GM19099 (cell line): ENCODE measurements around the gene SOAT2.

Source experiments
- POLR2A ChIP-seq: IDR thresholded peaks from 3 replicates; pipeline ENCODE4 v1.6.1; 2011; ENCODE audit warnings: low read depth; ENCODE audit not compliant: insufficient read length; ENCODE audit errors: extremely low read depth

The SOAT2 gene

DNA sequence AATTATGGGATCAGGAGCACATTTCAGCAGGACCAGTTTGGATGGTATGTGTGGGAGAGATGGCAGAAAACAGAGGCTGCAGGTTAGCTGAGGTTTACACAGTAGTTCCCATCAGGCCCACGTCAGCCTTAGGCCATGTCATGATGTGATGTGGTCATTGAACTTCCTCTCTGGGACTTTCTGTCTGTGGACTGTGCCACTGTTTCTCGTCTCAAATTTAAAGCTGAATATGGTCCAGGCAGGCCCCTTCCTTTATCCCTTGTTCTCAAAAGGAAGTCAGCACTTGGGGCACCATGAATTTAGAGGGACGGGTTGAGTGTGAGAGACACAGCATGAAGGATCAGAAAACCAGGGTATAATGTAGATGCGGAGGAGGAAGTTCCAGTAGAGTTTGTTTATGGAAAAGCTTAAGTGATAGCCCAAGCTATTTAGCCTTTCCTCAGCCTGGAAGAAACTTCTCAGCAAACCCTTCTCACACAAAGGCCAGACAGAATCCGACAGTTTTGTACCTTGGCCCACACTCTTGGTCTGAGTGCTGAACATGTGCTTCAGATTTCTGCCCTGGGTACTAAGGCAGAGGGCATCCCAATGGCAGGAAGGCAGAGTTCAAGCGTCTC is 9.4 kb upstream of the SOAT2 start:
- no peak for TF ChIP-seq POLR2A

DNA sequence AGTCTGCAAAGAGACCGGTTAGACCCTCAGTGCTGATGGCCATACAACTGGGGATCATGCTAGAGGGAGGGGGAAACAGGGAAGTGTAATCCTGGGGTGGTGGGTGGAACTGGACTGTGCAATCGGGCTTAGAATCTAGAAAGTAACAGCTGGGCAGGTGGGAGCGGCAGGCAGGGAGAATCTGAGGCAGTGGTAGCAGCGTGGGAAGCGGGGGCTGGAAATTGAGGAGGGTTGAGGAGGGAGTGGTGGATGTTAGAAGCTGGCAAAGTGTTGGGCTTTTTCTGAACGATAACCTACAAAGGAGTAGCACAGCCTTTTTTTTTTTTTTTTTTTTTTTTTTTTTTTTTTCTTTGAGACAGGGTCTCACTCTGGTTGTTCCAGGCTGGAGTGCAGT is 8.9 kb upstream of the SOAT2 start:
- TF ChIP-seq POLR2A, result no peak

GRCh38 chr12:53096089-53096741 is 7.1 kb upstream of the SOAT2 start:
- no peak for TF ChIP-seq POLR2A

DNA sequence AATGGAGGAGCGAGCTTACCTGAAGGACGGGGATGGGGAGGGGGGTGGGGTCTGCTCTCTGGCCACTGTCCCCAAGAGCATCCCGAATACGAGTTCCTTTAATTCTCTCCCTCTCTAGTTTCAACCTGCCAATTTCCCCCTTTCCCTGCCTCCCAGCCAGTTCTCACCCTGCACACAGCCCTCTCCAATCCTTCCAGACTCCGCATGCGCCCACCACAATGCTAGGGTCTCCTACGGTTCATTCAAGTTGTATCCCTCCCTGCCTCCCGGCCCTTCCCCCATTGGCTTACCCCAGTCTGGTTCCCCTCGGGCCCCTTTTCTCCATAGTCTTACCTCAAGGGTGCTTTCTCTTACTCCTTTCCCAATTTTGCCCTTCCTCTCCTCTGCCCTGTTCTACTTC is 6.5 kb upstream of the SOAT2 start:
- TF ChIP-seq POLR2A, result no peak

DNA sequence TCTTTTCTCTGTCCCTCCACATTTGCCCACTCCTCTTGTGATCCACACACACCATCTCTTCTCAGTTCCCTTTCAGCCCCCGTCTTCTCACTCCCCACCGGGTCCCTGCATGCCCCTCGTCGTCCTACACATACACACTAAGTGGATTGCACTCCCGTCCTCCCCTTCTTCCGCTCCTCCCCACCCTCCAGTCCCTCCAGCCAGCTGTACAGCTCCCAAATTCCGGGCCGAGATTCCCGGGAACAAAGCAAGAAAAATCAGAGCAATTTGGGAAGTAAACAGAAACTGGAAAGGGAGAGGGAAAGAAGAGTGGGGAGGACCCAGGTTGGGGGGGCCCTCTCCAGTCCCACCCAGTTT is 6.1 kb upstream of the SOAT2 start:
- no peak for TF ChIP-seq POLR2A

GRCh38 chr12:53097564-53098353 is 5.5 kb upstream of the SOAT2 start, which contains the start of gene IGFBP6:
Gene IGFBP6 (plus strand): TSS chr12:53097667. CDS start chr12:53097718, 51 bp downstream.
- peak; percentile 46 for TF ChIP-seq POLR2A

DNA sequence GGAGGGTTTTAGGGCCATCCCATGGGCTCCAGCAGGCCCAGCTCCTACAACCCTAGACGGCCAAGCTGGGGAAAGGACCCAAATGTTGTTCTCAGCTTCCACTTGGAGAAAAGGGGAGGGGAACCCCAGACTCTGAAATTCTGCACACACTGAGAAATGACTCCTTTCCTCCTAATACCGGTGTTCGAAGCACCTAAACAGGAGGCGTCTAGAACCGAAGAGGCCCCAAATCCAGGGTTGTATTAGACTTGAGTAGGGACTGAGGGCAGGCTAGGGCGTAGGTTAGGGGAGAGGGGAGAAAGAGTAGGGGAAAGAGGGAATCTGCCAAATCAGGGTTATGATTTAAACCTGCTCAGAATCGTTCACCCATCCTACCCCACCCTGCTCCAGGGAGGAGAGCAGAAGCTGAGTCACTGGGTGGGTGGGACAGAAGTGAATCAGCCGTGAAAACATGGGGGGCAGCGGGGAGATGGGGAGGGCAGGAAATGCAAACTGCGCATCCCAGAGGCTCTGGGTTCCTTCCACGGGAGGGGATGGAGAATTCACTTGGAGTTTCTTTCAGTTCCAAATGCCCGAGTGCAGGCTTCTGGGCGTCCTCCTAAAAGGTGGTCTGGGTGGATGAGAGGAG is 4.8 kb upstream of the SOAT2 start:
- TF ChIP-seq POLR2A, result no peak

GRCh38 chr12:53099071-53099882 is 4.0 kb upstream of the SOAT2 start:
- no peak for TF ChIP-seq POLR2A

DNA sequence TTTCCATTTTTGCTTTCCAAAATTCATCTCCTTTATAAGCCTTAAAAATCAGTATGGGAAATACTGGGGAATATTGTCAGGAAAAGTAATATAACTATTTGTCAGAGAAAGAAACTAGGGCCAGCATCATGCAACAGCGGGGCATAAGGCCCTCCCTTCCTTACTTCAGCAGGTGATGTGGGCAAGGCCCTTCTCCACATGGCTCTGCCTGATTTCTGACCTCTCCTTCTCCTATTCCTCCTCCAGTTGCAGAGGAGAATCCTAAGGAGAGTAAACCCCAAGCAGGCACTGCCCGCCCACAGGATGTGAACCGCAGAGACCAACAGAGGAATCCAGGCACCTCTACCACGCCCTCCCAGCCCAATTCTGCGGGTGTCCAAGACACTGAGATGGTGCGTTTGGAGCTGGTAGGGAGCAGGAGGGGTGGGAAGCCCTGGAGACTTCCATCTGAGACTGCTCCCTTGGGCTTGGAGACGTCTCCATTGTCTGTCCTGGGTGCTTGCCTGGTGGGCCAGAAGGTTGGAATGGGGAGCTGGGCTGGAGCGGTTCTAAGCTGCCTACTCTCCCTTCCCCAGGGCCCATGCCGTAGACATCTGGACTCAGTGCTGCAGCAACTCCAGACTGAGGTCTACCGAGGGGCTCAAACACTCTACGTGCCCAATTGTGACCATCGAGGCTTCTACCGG is 2.7 kb upstream of the SOAT2 start:
- no peak for TF ChIP-seq POLR2A

DNA sequence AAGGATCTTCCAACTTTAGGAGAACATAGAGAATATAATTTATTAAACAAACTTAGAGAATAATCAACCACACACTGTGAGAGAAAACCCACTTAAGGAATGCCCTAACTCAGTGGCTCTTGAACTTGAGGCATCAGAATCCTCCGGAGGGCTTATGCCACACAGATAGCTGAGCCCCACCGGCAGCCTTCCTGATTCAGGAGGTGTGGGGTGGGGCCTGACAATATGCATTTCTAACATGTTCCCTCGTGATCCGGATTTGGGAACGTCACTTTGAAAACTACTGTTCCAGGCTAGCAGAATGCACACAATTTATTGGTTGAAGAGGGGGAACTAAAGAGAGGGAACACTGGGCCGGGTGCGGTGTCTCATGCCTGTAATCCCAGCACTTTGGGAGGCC is 2.0 kb upstream of the SOAT2 start:
- no peak for TF ChIP-seq POLR2A

DNA sequence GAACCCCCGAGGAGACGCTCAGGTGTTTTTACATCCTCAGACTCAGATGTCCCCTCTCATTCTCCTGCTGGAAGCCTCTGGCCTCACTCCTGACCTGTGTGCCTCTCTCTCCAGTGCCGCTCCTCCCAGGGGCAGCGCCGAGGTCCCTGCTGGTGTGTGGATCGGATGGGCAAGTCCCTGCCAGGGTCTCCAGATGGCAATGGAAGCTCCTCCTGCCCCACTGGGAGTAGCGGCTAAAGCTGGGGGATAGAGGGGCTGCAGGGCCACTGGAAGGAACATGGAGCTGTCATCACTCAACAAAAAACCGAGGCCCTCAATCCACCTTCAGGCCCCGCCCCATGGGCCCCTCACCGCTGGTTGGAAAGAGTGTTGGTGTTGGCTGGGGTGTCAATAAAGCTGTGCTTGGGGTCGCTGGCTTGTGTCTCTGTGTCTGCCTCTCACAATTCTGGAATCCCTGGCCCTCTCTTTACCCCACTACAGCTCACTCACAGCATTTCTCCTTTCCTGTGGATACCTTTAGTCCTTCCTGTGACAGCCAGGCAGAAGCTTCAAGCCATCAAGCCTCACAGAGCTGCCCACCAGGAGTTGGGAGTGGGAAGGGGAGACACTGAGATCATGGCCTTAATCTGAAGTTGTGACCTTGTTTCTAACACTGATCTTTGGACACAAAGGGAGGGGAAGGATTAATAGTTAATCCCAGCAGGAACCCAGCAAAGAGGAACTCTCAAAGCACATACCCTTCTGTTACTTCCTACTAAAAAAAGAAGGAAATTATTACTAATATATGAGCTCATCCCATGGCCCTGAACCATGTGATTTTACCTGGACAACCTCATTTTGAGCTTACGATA is 1.1 kb upstream of the SOAT2 start:
- TF ChIP-seq POLR2A, result no peak

DNA sequence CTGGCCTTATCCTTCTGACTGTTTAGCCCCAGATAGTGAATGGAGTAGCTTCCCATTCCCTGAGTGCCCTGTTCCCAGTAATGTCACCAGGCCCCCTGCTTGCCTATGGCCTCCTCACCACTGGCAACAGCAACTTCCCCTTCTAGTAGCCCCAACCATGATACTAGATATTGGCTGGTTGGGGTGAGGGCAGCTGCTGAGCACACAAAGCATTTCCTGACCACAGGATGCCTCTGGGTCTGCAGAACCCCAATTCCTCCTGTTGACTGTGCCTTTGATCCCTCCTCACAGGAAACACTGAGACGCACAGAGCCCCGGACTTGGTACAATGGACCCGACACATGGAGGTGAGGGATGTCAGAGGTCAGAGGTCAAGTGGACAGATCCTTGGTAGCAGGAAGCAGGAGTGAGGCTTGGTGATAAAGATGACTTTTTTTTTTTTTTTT is 597 bp downstream of the SOAT2 start:
- TF ChIP-seq POLR2A, result no peak

DNA sequence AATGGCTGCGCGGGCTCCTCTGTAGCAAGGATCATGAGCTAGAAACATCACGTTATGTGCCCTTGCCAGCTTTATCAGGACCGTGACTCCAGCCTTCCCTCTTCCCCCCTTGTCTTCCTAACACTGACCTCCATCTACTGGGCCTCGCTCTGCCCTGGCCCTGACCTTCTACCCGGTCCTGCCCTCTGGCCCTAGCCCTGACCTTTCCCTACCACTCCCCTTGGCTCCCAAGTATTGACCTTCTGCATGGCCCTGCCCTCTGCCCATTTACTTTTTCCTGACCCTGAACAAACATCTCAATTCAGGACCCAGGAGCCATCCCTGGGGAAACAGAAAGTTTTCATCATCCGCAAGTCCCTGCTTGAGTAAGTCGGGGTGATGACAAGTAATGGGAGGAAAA is 2.0 kb downstream of the SOAT2 start:
- TF ChIP-seq POLR2A, result no peak

DNA sequence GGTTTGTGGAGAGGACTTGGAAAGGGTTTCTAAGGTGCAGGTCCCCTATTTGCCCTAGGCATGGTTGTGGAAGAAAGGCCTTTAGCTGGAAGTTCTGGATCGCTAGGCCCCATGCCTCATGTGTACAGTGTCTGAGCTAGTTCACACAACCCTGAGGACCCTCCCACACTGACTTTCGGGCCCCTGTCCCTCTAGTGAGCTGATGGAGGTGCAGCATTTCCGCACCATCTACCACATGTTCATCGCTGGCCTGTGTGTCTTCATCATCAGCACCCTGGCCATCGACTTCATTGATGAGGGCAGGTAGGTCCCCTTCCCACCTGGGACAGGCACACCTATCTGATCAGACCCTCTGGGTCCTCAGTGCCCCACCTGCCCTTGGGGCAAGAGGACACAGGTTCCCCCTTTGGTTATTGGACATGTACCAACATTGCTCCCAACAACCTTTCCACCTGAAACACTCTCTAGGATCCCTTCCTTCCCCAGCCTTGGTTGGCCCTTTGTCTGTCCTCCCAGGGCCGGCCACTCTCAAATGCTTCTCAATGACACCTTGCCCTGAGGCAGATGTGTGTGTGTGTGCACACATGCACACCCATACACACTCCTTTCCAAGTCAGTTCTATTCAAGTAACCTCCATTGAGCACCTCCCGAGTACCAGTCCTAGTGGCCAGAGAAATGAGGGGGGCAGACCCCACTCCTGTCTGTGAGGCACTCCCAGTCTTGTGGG is 2.6 kb downstream of the SOAT2 start:
- TF ChIP-seq POLR2A, result no peak
